Suprapubic skin (tissue), 4 donors: ENCODE results near the gene PXMP4. TPM values are rescaled to one million over a fixed set of nuclear protein-coding genes. Genes with fewer than 3 reads are reported as not detected.

Source experiments
- DNase-seq, 2 donors: peaks; one replicate each; pipeline ENCODE4 v3.0.0-alpha.2; 2019; ENCODE audit warnings: low spot score in 2 of 2
- H3K27ac ChIP-seq: fragments of 200-600 bp; sonication (generic); one replicate; pipeline ENCODE4 v1.5.1; 2019
- H3K27me3 ChIP-seq: fragments of 200-600 bp; sonication (generic); one replicate; pipeline ENCODE4 v1.5.1; 2019
- H3K36me3 ChIP-seq: fragments of 200-600 bp; sonication (generic); one replicate; pipeline ENCODE4 v1.5.1; 2019
- H3K4me1 ChIP-seq: fragments of 200-600 bp; sonication (generic); one replicate; pipeline ENCODE4 v1.5.1; 2019
- H3K4me3 ChIP-seq: fragments of 200-600 bp; sonication (generic); one replicate; pipeline ENCODE4 v1.5.1; 2019; ENCODE audit warnings: mild to moderate bottlenecking
- H3K9me3 ChIP-seq: fragments of 200-600 bp; sonication (generic); one replicate; pipeline ENCODE4 v1.5.1; 2019
- EP300 ChIP-seq: sonication (generic); formaldehyde crosslinking; IDR thresholded peaks from one replicate; pipeline ENCODE4 v1.6.1; 2017; ENCODE audit warnings: antibody characterized with exemption
- POLR2A ChIP-seq, 2 donors: fragments of 450-650 bp; IDR thresholded peaks; one replicate each; pipeline ENCODE4 v1.6.1; 2017; ENCODE audit warnings: antibody characterized with exemption in 2 of 2, mild to moderate bottlenecking in 2 of 2, moderate library complexity in 2 of 2
- POLR2AphosphoS5 ChIP-seq, 3 donors: sonication (generic); formaldehyde crosslinking; IDR thresholded peaks; one replicate each; pipeline ENCODE4 v1.6.1; 2017; ENCODE audit warnings: antibody characterized with exemption in 3 of 3
- WGBS: methylation state at CpG from one replicate; pipeline ENCODE4 v1.1.5; 2018; 5-methylcytosine and 5-hydroxymethylcytosine counted together
- total RNA-seq, 4 donors: library from RNA; depleted of rRNA; stranded (reverse); fragments of >200 nt; gene quantifications; one replicate each; pipeline ENCODE4 v1.1.0, GENCODE V29; 2016
- TF ChIP-seq, protein P1 (sequence below), 2 donors: fragments of 200-600 bp in 1 of 2; fragments of 450-650 bp in 1 of 2; sonication (generic) in 1 of 2; IDR thresholded peaks; one replicate each; pipeline ENCODE4 v1.5.1; 2016 to 2019; ENCODE audit warnings: antibody characterized with exemption in 2 of 2, mild to moderate bottlenecking in 1 of 2, moderate library complexity in 1 of 2

Gene PXMP4
- total RNA-seq, 4 donors from 2014 or later = 8.7 to 32.4 (median 24.3) TPM

DNA sequence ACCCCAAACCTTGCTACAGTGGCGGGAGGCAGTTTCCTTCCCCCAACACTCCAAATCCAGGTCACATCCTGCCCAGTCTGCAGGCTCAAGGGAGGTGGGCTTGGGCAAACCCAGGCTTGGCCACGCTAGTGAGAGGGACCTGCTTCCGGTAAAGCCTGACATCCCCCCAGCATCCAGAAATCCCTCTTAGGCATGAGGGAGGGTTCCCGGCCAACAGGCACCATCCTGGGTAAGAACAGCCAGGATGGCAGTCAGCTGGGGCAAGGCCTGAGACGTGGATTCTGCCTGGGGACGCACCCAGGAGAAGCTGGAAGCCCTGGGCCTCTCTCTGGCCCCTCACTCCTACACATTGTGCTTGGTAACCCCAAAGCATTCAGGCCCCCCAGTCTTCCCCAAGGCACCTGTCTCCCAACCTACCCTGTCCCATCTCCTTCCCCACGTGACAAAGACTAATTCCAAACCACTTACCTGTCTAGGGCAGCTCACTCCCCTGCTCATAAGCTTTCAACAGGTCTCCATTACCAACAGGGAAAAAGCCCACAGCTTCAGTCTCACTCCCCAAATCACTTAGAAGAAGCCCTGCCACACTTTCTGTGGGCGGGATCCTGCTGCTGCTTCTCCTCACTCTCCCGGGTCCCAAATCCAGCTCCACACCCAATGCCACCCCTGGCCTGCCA is 55.9 kb downstream of the PXMP4 start:
- H3K9me3 ChIP-seq = no peaks in the 10 kb centered on the region
- peaks cover 50% of the 10 kb centered on the region for H3K4me1 ChIP-seq
- no peak for DNase-seq
- TF ChIP-seq POLR2A (IDR thresholded peaks at IDR 0.05) (no peak), EP300 (no peak), POLR2AphosphoS5 (IDR thresholded peaks at IDR 0.05) (no peak)
- TF ChIP-seq, protein P1, sequence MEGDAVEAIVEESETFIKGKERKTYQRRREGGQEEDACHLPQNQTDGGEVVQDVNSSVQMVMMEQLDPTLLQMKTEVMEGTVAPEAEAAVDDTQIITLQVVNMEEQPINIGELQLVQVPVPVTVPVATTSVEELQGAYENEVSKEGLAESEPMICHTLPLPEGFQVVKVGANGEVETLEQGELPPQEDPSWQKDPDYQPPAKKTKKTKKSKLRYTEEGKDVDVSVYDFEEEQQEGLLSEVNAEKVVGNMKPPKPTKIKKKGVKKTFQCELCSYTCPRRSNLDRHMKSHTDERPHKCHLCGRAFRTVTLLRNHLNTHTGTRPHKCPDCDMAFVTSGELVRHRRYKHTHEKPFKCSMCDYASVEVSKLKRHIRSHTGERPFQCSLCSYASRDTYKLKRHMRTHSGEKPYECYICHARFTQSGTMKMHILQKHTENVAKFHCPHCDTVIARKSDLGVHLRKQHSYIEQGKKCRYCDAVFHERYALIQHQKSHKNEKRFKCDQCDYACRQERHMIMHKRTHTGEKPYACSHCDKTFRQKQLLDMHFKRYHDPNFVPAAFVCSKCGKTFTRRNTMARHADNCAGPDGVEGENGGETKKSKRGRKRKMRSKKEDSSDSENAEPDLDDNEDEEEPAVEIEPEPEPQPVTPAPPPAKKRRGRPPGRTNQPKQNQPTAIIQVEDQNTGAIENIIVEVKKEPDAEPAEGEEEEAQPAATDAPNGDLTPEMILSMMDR (IDR thresholded peaks at IDR 0.05) = no peak
- peak overlapping the region; percentile 58 for H3K4me3 ChIP-seq
- WGBS = 48% methylated on average over 5 of the region's 9 CpGs
- H3K27me3 ChIP-seq = no peaks in the 10 kb centered on the region
- H3K36me3 ChIP-seq = peaks cover 10% of the 10 kb centered on the region
- peak overlapping the region; percentile 74 for H3K27ac ChIP-seq

DNA sequence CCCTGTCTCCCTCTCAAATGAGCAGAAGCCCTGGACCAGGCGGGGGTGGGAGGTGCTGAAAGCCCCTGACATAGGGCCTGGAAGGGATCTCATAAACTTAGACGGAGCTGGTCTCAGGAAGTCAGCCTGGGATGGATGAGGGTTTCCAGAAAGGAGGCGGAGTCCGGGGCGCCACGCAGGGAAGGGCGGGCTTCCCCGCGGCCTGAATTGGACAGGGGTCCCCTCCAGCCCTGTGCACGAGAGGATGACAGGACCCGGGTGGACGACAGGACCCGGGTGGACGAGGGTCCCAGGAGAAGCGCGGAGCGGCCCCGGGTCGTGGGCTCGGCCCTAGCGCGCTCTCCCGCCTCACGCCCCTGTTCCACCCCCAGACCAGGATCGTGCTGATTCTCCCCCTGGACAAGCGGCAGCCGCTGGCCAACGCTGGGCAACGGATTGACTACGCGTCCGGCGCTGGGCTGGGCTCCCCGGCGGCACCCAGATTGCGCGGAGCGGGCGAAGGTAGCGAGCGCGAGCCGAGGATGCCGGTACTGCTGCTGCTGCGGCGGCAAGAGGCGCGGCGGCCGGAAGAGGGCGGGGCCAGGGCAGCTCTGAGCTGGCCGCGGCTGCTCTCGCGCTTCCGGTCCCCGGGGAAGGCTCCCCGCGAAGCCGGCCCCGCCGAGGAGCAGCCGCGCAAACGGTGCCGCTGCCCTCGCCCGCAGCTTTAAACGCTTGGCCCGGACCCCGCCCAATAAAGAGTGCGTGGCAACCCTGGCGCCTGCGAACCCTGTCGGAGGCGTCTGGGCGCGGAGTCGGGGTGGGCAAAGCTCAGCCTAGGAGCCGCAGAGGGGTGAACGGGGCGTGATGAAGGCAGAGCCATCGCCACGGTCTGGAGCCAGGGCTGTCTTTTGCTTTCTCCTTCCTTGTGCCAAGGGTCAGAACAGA is 56.7 kb downstream of the PXMP4 start:
- peak overlapping the region; percentile 58 for H3K4me3 ChIP-seq
- peaks cover 16% of the 10 kb centered on the region for H3K36me3 ChIP-seq
- WGBS = under 1% methylated on average over 36 of the region's 84 CpGs
- H3K4me1 ChIP-seq = peaks cover 43% of the 10 kb centered on the region
- peak overlapping the region; percentile 74 for H3K27ac ChIP-seq
- no peaks in the 10 kb centered on the region for H3K27me3 ChIP-seq
- H3K9me3 ChIP-seq = no peaks in the 10 kb centered on the region
- no peak for DNase-seq
- TF ChIP-seq POLR2AphosphoS5 (IDR thresholded peaks at IDR 0.05) (no peak), EP300 (no peak), POLR2A (IDR thresholded peaks at IDR 0.05) (peak in 1 of 2 donors; percentile 39)
- TF ChIP-seq, protein P1 (IDR thresholded peaks at IDR 0.05) = no peak

DNA sequence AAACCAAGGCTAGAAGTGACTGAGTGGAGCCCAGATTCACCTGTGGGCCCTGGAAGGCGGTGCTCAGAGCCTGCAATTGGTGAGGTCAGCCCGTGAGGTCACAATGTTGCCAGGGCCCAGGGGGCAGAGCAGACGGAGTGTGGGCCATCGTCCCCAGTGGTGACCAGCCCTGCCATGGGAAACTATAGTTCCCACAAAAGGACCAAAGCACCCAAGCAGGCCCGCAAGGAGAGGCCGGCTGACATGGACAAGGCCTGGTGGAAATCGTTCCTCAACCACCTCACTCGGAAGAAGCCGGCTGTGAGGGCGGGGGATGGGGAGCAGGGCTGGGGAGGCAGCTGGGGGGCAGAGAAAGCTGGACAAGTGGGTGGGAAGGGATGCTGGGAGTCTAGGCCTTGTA is 57.9 kb downstream of the PXMP4 start, which contains the start of gene C20orf144:
Gene C20orf144 (plus strand): TSS at position 156 of the 400 bp plus-strand sequence. CDS start 19 bp downstream, at position 175.
- Histone ChIP-seq H3K27ac (no peak within 1 kb of the TSS), H3K4me1 (peaks cover 31% of the 10 kb centered on the region), H3K4me3 (peak within 1 kb of the TSS; percentile 58), H3K36me3 (peaks cover 27% of the 10 kb centered on the region), H3K9me3 (no peaks in the 10 kb centered on the region), H3K27me3 (no peaks in the 10 kb centered on the region)
- WGBS = 90% methylated on average over 8 of the region's 10 CpGs
- TF ChIP-seq, protein P1 (IDR thresholded peaks at IDR 0.05) = no peak
- no peak for TF ChIP-seq POLR2A (IDR thresholded peaks at IDR 0.05)
- no peak for TF ChIP-seq POLR2AphosphoS5 (IDR thresholded peaks at IDR 0.05)
- TF ChIP-seq EP300 = no peak
- no peak for DNase-seq

DNA sequence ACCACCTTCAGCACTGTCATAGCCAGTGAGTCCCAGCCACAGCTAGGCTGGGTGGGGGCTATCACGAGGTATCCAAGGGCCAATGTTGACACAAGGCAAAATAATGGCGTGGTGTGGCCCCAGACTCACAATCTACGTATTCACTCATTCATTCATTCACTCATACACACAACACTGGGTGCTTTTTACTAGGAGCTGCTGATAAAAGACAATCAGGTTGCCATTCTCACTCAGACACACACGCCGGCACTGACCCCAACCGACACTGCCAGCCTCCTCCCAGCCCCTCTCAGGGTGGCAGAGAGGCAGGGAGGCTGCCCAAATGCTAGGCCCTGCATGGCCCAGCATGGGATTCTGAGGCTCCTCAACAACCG is 59.4 kb downstream of the PXMP4 start:
- Histone ChIP-seq H3K36me3 (peaks cover 33% of the 10 kb centered on the region), H3K27me3 (no peaks in the 10 kb centered on the region), H3K27ac (no peak overlapping the region), H3K4me1 (peaks cover 20% of the 10 kb centered on the region), H3K9me3 (no peaks in the 10 kb centered on the region), H3K4me3 (no peak overlapping the region)
- TF ChIP-seq, protein P1 (IDR thresholded peaks at IDR 0.05) = no peak
- no peak for TF ChIP-seq POLR2AphosphoS5 (IDR thresholded peaks at IDR 0.05)
- WGBS = 93% methylated on average over 7 of the region's 7 CpGs
- DNase-seq = no peak
